Tibial artery (tissue), 4 donors: Measurements from ENCODE around the gene GANC.
"Not testable (repeated sequence)": the region's sequence is repeated elsewhere in the genome, so short reads cannot be mapped to it uniquely, and the experiment has no call there.

Experiments used
- DNase-seq, 2 donors: peaks; one replicate each; pipeline ENCODE4 v3.0.0-alpha.2; 2019
- H3K27ac ChIP-seq, 2 donors: fragments of 200-600 bp; sonication (generic) in 1 of 2; 1 replicate in 1 of 2; 2 replicates in 1 of 2; pipeline ENCODE4 v1.5.1; 2018 to 2019; ENCODE audit warnings: mild to moderate bottlenecking in 1 of 2
- H3K27me3 ChIP-seq, 2 donors: fragments of 200-600 bp; sonication (generic) in 1 of 2; one replicate each; pipeline versions ENCODE4 v1.5.1 to v1.6.0; 2016 to 2019
- H3K36me3 ChIP-seq, 3 donors: fragments of 200-600 bp; sonication (generic) in 2 of 3; one replicate each; pipeline ENCODE4 v1.5.1; 2016 to 2019; ENCODE audit warnings: mild to moderate bottlenecking in 2 of 3
- H3K4me1 ChIP-seq, 4 donors: fragments of 200-600 bp; sonication (generic) in 2 of 4; 1 replicate in 3 of 4; 2 replicates in 1 of 4; pipeline ENCODE4 v1.5.1; 2016 to 2019
- H3K4me3 ChIP-seq, 2 donors: fragments of 200-600 bp; sonication (generic) in 1 of 2; 1 replicate in 1 of 2; 2 replicates in 1 of 2; pipeline ENCODE4 v1.5.1; 2018 to 2019; ENCODE audit warnings: mild to moderate bottlenecking in 2 of 2
- H3K9me3 ChIP-seq, 3 donors: fragments of 200-600 bp; sonication (generic) in 1 of 3; one replicate each; pipeline ENCODE4 v1.5.1; 2016 to 2019
- intact Hi-C: fragments of 100-400 bp; cut with DNase I; formaldehyde crosslinking; loops from one replicate; pipeline ENCODE4 v1.15.0; 2023; ENCODE audit warnings: low total_unique reads
- TF ChIP-seq, protein P1 (sequence below), 2 experiments: fragments of 200-600 bp in 1 of 2; fragments of 450-650 bp in 1 of 2; IDR thresholded peaks; one replicate each; pipeline ENCODE4 v1.5.1; 2017 to 2019; ENCODE audit warnings: antibody characterized with exemption in 2 of 2, mild to moderate bottlenecking in 1 of 2, moderate library complexity in 1 of 2

The GANC gene

DNA sequence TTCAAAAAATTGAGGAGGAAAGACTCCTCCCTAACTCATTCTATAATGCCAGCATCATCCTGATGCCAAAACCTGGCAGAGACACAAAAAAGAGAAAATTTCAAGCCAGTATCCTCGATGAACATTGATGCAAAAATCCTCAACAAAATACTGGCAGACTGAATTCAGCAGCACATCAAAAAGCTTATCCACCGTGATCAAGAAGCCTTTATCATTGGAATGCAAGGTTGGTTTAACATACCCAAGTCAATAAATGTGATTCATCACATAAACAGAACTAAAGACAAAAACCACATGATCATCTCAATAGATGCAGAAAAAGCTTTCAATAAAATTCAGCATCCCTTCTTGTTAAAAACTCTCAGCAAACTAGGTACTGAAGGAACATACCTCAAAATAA lies 62.1 kb downstream of the GANC start:
- DNase-seq, result no peak
- no peak overlapping the region for H3K27ac ChIP-seq
- no peaks in the 10 kb centered on the region for H3K4me1 ChIP-seq
- peaks cover 19 to 33% (median 29%) of the 10 kb centered on the region in 3 donors for H3K36me3 ChIP-seq
- TF ChIP-seq, protein P1, sequence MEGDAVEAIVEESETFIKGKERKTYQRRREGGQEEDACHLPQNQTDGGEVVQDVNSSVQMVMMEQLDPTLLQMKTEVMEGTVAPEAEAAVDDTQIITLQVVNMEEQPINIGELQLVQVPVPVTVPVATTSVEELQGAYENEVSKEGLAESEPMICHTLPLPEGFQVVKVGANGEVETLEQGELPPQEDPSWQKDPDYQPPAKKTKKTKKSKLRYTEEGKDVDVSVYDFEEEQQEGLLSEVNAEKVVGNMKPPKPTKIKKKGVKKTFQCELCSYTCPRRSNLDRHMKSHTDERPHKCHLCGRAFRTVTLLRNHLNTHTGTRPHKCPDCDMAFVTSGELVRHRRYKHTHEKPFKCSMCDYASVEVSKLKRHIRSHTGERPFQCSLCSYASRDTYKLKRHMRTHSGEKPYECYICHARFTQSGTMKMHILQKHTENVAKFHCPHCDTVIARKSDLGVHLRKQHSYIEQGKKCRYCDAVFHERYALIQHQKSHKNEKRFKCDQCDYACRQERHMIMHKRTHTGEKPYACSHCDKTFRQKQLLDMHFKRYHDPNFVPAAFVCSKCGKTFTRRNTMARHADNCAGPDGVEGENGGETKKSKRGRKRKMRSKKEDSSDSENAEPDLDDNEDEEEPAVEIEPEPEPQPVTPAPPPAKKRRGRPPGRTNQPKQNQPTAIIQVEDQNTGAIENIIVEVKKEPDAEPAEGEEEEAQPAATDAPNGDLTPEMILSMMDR (IDR thresholded peaks at IDR 0.05), result no peak
- H3K27me3 ChIP-seq, result no peaks in the 10 kb centered on the region
- intact Hi-C loops, result no loop called here
- H3K9me3 ChIP-seq, result peaks cover 0 to 10% (median 0%) of the 10 kb centered on the region in 3 donors
- H3K4me3 ChIP-seq, result no peak overlapping the region

GRCh38 chr15:42336650-42337049 lies 63.6 kb downstream of the GANC start:
- intact Hi-C loops, result not testable (repeated sequence)

DNA sequence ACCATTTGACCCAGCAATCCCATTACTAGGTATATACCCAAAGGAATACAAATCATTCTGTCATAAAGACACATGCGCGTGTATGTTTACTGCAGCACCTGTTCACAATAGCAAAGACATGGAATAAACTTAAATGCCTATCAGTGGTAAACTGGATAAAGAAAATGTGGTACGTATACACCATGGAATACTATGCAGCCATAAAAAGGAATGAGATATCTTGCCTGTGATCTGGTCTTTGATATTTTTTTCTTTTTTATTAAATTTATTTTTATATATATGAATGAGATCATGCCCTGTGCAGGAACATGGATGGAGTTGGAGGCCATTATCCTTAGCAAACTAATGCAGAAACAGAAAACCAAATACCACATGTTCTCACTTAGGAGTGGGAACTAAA lies 64.1 kb downstream of the GANC start:
- H3K36me3 ChIP-seq, result peaks cover 10 to 27% (median 23%) of the 10 kb centered on the region in 3 donors
- DNase-seq, H3K9me3 ChIP-seq, H3K4me3 ChIP-seq, H3K4me1 ChIP-seq, H3K27ac ChIP-seq, H3K27me3 ChIP-seq, intact Hi-C loops: not testable (repeated sequence)

More at GRCh38 chr15:42336650-42337049, 63.6 kb downstream of the GANC start:
- H3K4me1 ChIP-seq, H3K9me3 ChIP-seq, H3K27me3 ChIP-seq, DNase-seq, H3K27ac ChIP-seq, H3K4me3 ChIP-seq: not testable (repeated sequence)
- peaks cover 10 to 23% (median 22%) of the 10 kb centered on the region in 3 donors for H3K36me3 ChIP-seq

DNA sequence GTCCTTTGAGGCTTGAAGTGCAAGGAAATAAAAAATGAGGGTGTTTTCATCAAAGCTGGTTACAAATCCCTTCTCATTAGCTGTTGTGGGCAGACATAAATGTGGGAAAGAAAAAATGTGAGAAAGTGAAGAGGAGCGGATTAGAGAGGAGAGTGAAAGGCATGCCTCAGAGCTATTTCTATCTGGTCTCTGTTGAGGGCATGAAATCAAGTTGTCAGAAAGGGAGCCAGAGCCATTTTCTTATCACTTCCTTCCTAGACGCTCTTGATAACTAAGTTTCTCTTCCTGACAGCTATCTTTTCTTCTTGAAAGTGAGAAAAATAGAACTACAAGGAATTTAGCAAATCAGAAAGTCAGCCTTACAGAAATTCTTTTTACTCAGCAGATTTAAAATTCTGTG lies 65.5 kb downstream of the GANC start:
- Histone ChIP-seq H3K36me3 (peaks cover 14 to 37% (median 27%) of the 10 kb centered on the region in 3 donors), H3K27ac (no peak overlapping the region), H3K27me3 (no peaks in the 10 kb centered on the region), H3K4me3 (no peak overlapping the region), H3K9me3 (peaks cover 0 to 10% (median 0%) of the 10 kb centered on the region in 3 donors), H3K4me1 (no peaks in the 10 kb centered on the region)
- TF ChIP-seq, protein P1 (IDR thresholded peaks at IDR 0.05), result no peak
- DNase-seq, result no peak
- intact Hi-C loops, result no loop called here

DNA sequence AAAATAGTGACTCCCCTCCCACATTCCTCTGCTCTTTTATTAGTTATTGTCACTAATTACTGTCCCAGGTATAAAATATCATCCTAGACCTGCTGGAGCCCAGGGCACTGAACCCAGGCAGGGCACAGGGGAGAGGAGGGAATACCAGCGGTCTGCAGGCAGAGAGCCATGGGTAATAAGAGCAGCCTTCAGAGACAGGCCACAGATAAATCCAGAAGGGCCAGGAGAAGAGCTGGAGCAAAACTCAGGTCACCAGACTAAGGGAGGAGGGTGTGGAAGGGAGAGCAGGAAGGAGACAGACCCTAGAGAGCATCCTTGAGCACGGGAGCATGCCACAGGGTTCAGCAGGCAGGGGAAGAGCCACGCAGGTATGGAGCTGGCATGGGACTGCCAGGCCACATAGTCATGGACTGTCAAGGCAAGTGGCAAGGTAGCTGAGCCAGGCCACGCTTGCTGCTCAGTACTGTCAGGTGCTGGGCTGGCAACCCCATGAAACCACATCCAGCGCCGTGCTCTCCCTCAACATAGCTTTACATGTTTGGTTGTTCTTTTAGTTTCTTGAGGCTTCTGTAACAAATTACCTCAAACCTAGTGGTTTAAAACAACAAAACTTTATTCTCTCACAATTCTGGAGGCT lies 70.7 kb downstream of the GANC start:
- Histone ChIP-seq H3K9me3 (no peaks in the 10 kb centered on the region), H3K4me1 (no peaks in the 10 kb centered on the region), H3K4me3 (no peak overlapping the region), H3K27me3 (no peaks in the 10 kb centered on the region), H3K36me3 (peaks cover 17 to 74% (median 24%) of the 10 kb centered on the region in 3 donors), H3K27ac (no peak overlapping the region)
- no peak for DNase-seq
- intact Hi-C loops, result no loop called here
- TF ChIP-seq, protein P1 (IDR thresholded peaks at IDR 0.05), result no peak

GRCh38 chr15:42344763-42345162 lies 71.8 kb downstream of the GANC start:
- no peak overlapping the region for H3K4me3 ChIP-seq
- peak in 1 of 2 donors; percentile 29 for DNase-seq
- peaks cover 23 to 79% (median 27%) of the 10 kb centered on the region in 3 donors for H3K36me3 ChIP-seq
- H3K27ac ChIP-seq, result no peak overlapping the region
- no peaks in the 10 kb centered on the region for H3K27me3 ChIP-seq
- TF ChIP-seq, protein P1 (IDR thresholded peaks at IDR 0.05), result no peak
- no peaks in the 10 kb centered on the region for H3K9me3 ChIP-seq
- intact Hi-C loops, result no loop called here
- no peaks in the 10 kb centered on the region for H3K4me1 ChIP-seq
